ENCODE data around the gene ST3GAL4.

ST3GAL4 gene

DNA sequence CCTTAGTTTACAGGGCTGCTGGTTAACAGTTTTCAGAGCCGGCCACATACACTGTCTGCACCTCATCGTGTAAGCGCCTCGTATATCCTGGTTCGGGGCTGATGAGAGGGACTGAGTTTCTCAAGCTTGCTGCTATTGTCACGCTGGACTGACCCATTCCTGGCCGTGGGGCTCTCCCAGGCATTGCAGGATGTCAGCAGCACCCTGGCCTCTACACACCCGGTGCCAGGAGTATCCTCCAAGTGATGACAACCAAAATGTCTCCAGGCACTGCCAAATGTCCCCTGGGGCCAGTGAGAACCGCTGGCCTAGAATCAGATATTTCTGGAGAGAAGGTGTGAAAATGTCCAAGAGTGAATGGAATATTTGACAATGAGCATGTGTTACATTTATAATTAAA, 82.8 kb downstream of the ST3GAL4 start:
- Histone ChIP-seq H3K4me2 (ENCODE audit: low read depth, low read length, poor library complexity, severe bottlenecking) (no peak overlapping the region), H3F3A (ENCODE audit: low read depth) (no peaks in the 10 kb centered on the region), H3K9me2 (replicated peaks; ENCODE audit: low read depth, low read length) (no peaks in the 10 kb centered on the region), H3K27me3 (ENCODE audit: insufficient read depth, low read length, poor library complexity, severe bottlenecking) (no peaks in the 10 kb centered on the region), H3K9ac (ENCODE audit: low read depth, low read length, poor library complexity, severe bottlenecking) (no peak overlapping the region), H3K79me2 (ENCODE audit: insufficient read depth, low read length) (no peaks in the 10 kb centered on the region), H3K36me3 (ENCODE audit: insufficient read depth, low read length) (no peaks in the 10 kb centered on the region; the same call in 1 of the 2 replicates), H3K4me3 (ENCODE audit: low read length, poor library complexity, severe bottlenecking) (no peak overlapping the region), H4K20me1 (ENCODE audit: insufficient read depth, low read length, poor library complexity, severe bottlenecking) (no peaks in the 10 kb centered on the region), H3K9me3 (ENCODE audit: insufficient read depth, low read depth, low read length) (no peaks in the 10 kb centered on the region), H2AFZ (ENCODE audit: low read length) (no peak overlapping the region), H3K4me1 (ENCODE audit: insufficient read depth, low read length, poor library complexity, severe bottlenecking) (peaks cover 15% of the 10 kb centered on the region)
- TF ChIP-seq, protein P1, sequence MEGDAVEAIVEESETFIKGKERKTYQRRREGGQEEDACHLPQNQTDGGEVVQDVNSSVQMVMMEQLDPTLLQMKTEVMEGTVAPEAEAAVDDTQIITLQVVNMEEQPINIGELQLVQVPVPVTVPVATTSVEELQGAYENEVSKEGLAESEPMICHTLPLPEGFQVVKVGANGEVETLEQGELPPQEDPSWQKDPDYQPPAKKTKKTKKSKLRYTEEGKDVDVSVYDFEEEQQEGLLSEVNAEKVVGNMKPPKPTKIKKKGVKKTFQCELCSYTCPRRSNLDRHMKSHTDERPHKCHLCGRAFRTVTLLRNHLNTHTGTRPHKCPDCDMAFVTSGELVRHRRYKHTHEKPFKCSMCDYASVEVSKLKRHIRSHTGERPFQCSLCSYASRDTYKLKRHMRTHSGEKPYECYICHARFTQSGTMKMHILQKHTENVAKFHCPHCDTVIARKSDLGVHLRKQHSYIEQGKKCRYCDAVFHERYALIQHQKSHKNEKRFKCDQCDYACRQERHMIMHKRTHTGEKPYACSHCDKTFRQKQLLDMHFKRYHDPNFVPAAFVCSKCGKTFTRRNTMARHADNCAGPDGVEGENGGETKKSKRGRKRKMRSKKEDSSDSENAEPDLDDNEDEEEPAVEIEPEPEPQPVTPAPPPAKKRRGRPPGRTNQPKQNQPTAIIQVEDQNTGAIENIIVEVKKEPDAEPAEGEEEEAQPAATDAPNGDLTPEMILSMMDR (conservative IDR thresholded peaks at IDR 0.05; ENCODE audit: low read length): no peak
- TF ChIP-seq EZH2phosphoT487 (IDR thresholded peaks at IDR 0.05; ENCODE audit: borderline replicate concordance): no peak

DNA sequence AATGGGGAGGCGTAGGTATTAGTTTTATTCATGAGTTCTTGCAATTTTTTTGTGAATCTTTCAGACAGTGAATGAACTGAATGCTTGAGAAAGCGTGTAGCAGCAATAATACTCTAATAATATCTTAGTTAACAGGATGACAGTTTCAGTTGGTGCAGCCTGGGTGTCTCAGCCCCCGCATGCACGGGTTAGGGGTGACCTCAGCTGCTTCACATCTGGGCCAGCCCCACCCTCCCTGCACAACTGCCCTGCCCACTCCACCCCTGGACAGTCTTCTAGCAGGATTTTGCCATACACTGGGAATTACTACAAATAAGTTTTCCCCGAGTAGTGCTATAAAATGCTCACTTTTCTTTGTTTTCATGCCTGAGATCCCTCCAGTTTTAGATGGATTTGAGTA, 83.2 kb downstream of the ST3GAL4 start:
- H3K9ac ChIP-seq (ENCODE audit: low read depth, low read length, poor library complexity, severe bottlenecking): no peak overlapping the region
- no peaks in the 10 kb centered on the region for H4K20me1 ChIP-seq (ENCODE audit: insufficient read depth, low read length, poor library complexity, severe bottlenecking)
- H3K27me3 ChIP-seq (ENCODE audit: insufficient read depth, low read length, poor library complexity, severe bottlenecking): no peaks in the 10 kb centered on the region
- no peak overlapping the region for H3K4me2 ChIP-seq (ENCODE audit: low read depth, low read length, poor library complexity, severe bottlenecking)
- no peaks in the 10 kb centered on the region for H3K9me3 ChIP-seq (ENCODE audit: insufficient read depth, low read depth, low read length)
- H3K79me2 ChIP-seq (ENCODE audit: insufficient read depth, low read length): no peaks in the 10 kb centered on the region
- no peak overlapping the region for H3K4me3 ChIP-seq (ENCODE audit: low read length, poor library complexity, severe bottlenecking)
- H3K4me1 ChIP-seq (ENCODE audit: insufficient read depth, low read length, poor library complexity, severe bottlenecking): peaks cover 13% of the 10 kb centered on the region
- no peaks in the 10 kb centered on the region; the same call in 1 of the 2 replicates for H3K36me3 ChIP-seq (ENCODE audit: insufficient read depth, low read length)
- H3K9me2 ChIP-seq (replicated peaks; ENCODE audit: low read depth, low read length): no peaks in the 10 kb centered on the region
- TF ChIP-seq EZH2phosphoT487 (IDR thresholded peaks at IDR 0.05; ENCODE audit: borderline replicate concordance): no peak
- TF ChIP-seq, protein P1 (conservative IDR thresholded peaks at IDR 0.05; ENCODE audit: low read length): no peak
- H2AFZ ChIP-seq (ENCODE audit: low read length): no peak overlapping the region
- H3F3A ChIP-seq (ENCODE audit: low read depth): no peaks in the 10 kb centered on the region

DNA sequence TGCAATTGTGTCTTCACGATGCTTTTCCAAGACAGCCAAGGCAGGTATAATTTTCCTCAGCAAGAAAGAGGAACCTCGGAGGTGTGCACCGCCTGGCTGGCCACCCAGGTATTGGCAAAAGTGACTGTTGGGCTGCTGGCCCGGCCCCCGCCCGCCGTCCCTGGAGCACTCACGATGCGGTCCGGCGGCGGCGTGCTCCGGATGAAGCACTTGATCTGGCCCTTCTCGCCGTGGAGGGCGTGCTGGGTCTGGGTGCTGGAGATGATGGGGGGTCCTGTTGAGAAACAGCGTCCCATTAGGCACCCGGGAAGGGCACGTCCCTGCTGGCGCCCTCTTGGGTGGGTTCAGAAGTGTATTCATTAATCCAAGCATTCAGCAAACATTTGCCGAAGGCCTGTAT, 84.8 kb downstream of the ST3GAL4 start:
- Histone ChIP-seq H3F3A (ENCODE audit: low read depth) (no peaks in the 10 kb centered on the region), H3K36me3 (ENCODE audit: insufficient read depth, low read length) (no peaks in the 10 kb centered on the region; the same call in 1 of the 2 replicates), H3K4me2 (ENCODE audit: low read depth, low read length, poor library complexity, severe bottlenecking) (no peak overlapping the region), H3K9me2 (replicated peaks; ENCODE audit: low read depth, low read length) (no peaks in the 10 kb centered on the region), H3K4me1 (ENCODE audit: insufficient read depth, low read length, poor library complexity, severe bottlenecking) (peaks cover 13% of the 10 kb centered on the region), H3K79me2 (ENCODE audit: insufficient read depth, low read length) (no peaks in the 10 kb centered on the region), H3K9ac (ENCODE audit: low read depth, low read length, poor library complexity, severe bottlenecking) (no peak overlapping the region), H4K20me1 (ENCODE audit: insufficient read depth, low read length, poor library complexity, severe bottlenecking) (no peaks in the 10 kb centered on the region), H3K27me3 (ENCODE audit: insufficient read depth, low read length, poor library complexity, severe bottlenecking) (no peaks in the 10 kb centered on the region), H3K4me3 (ENCODE audit: low read length, poor library complexity, severe bottlenecking) (no peak overlapping the region), H3K9me3 (ENCODE audit: insufficient read depth, low read depth, low read length) (no peaks in the 10 kb centered on the region), H2AFZ (ENCODE audit: low read length) (no peak overlapping the region)
- no peak for TF ChIP-seq EZH2phosphoT487 (IDR thresholded peaks at IDR 0.05; ENCODE audit: borderline replicate concordance)
- TF ChIP-seq, protein P1 (conservative IDR thresholded peaks at IDR 0.05; ENCODE audit: low read length): no peak
